GM23338 (cell line): ENCODE results near the gene TMTC2.

ENCODE experiments used
- EZH2 ChIP-seq: fragments of 200-600 bp; sonication (generic); IDR thresholded peaks from one replicate; pipeline ENCODE4 v1.8.0; 2017; ENCODE audit warnings: antibody characterized with exemption, mild to moderate bottlenecking, low read depth; ENCODE audit not compliant: unreplicated experiment
- NANOG ChIP-seq: IDR thresholded peaks from 2 replicates; pipeline ENCODE4 v1.6.1; 2016; ENCODE audit warnings: antibody characterized with exemption, borderline replicate concordance
- POLR2AphosphoS5 ChIP-seq: IDR thresholded peaks from 2 replicates; pipeline ENCODE4 v1.6.1; 2016; ENCODE audit warnings: antibody characterized with exemption, low read depth
- TF ChIP-seq, protein P1 (sequence below), 2 experiments: fragments of 200-600 bp in 1 of 2; sonication (generic) in 1 of 2; conservative IDR thresholded peaks; 2 replicates each; pipeline versions ENCODE4 v1.5.1 to v1.6.1; 2016 to 2017; ENCODE audit warnings: antibody characterized with exemption in 2 of 2, low read depth in 2 of 2, mild to moderate bottlenecking in 2 of 2, moderate library complexity in 1 of 2

GRCh38 chr12:83179999-83180398 lies 493.3 kb downstream of the TMTC2 start:
- no peak for TF ChIP-seq EZH2
- TF ChIP-seq, protein P1, sequence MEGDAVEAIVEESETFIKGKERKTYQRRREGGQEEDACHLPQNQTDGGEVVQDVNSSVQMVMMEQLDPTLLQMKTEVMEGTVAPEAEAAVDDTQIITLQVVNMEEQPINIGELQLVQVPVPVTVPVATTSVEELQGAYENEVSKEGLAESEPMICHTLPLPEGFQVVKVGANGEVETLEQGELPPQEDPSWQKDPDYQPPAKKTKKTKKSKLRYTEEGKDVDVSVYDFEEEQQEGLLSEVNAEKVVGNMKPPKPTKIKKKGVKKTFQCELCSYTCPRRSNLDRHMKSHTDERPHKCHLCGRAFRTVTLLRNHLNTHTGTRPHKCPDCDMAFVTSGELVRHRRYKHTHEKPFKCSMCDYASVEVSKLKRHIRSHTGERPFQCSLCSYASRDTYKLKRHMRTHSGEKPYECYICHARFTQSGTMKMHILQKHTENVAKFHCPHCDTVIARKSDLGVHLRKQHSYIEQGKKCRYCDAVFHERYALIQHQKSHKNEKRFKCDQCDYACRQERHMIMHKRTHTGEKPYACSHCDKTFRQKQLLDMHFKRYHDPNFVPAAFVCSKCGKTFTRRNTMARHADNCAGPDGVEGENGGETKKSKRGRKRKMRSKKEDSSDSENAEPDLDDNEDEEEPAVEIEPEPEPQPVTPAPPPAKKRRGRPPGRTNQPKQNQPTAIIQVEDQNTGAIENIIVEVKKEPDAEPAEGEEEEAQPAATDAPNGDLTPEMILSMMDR (conservative IDR thresholded peaks at IDR 0.05; ENCODE audit: low read depth in 2 of 2) = no peak
- TF ChIP-seq NANOG = no peak
- TF ChIP-seq POLR2AphosphoS5 = no peak
